ENCODE data around the gene MYH7.

The MYH7 gene

GRCh38 chr14:23409966-23410635, 25.4 kb downstream of the MYH7 start:
- TF ChIP-seq CTCF (IDR thresholded peaks at IDR 0.05; ENCODE audit: insufficient read depth, missing control alignments): no peak
- FAIRE-seq (no peak), DNase-seq (ENCODE audit: insufficient read length, low spot score) (no peak)

DNA sequence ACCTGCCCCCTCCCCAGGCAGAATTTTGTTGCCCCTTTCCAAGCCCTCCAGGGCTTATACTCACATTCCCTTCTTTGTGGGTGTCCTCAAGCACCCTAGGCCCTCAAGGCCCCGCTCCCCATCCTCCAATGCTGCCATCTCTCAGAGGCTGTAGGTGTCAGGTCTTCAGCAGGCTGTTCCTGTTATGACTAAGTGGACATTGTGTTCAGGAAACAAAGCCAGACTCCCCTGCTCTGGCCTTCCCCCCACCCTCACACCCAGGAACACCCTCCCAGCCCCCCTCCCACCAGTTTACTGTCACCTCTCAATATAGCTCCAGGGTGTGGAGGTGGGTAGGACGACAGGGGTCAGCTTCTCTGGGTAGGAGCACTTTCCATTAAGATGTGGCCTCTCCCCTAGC, 26.0 kb downstream of the MYH7 start:
- no peak for TF ChIP-seq CTCF (IDR thresholded peaks at IDR 0.05; ENCODE audit: insufficient read depth, missing control alignments)
- no peak for FAIRE-seq
- DNase-seq (ENCODE audit: insufficient read length, low spot score): no peak

DNA sequence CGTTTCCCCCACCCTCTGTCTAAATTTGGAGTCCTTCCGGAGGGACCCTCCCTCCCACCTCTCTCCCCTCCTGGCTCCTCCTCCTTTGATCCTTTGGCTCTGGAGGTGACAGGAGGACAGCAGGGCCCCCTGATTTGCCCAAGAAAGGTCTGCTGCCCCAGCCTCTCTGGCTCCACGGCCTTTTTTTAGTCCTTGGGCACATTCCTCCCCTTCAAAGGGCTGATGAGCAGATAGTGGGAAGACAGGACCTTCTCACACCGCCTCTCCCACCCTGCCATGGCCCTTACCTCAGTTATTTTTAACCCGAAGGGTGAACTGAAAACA, 27.2 kb downstream of the MYH7 start:
- no peak for FAIRE-seq
- no peak for DNase-seq (ENCODE audit: insufficient read length, low spot score)

DNA sequence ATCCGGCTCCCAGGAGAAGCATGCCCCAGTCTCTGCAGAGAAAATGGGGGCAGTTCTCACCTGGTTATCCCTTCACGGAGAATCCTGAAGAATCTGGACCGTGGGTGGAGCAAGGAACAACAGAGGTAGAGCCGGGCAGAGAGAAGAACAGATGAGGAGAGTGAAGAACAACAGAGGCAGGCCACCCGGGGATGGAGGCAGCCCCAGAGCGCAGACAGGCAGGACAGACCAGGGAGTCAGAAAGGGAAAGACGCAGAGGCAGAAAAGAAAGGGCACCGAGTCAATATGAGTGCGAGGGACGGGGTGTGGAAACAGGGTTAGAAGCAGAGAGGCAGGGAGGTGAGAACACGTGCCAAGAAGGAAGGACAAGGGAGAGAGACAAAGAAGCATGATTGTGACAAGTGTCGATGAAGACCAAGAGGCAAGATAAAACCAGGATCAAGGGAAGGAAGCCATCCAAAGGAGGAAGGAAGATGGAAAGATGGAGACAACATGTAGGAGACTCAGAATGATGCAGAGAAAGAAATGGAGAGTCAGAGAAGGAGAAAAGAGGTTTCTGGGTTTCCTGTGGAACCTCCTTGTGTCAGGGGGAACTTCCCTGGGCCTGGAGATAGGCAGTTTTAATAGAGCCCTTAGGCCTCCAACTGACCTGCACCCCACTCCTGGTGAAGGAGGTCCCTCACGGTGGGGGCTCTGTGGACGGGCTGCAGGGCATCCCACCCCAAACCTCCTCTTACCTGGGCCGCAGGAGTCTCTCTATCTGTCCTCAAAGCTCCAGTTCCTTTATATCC, 27.7 kb downstream of the MYH7 start, which contains the start of gene MYH6:
TSS of gene MYH6 (minus strand) at position 758 of the 791 bp plus-strand sequence. CDS start 1,050 bp downstream, outside the sequence.
- FAIRE-seq: no peak
- no peak for TF ChIP-seq CTCF (IDR thresholded peaks at IDR 0.05; ENCODE audit: insufficient read depth, missing control alignments)
- DNase-seq (ENCODE audit: insufficient read length, low spot score): no peak

More for the DNA sequence above, 27.2 kb downstream of the MYH7 start:
- no peak for TF ChIP-seq CTCF (IDR thresholded peaks at IDR 0.05; ENCODE audit: insufficient read depth, missing control alignments)

DNA sequence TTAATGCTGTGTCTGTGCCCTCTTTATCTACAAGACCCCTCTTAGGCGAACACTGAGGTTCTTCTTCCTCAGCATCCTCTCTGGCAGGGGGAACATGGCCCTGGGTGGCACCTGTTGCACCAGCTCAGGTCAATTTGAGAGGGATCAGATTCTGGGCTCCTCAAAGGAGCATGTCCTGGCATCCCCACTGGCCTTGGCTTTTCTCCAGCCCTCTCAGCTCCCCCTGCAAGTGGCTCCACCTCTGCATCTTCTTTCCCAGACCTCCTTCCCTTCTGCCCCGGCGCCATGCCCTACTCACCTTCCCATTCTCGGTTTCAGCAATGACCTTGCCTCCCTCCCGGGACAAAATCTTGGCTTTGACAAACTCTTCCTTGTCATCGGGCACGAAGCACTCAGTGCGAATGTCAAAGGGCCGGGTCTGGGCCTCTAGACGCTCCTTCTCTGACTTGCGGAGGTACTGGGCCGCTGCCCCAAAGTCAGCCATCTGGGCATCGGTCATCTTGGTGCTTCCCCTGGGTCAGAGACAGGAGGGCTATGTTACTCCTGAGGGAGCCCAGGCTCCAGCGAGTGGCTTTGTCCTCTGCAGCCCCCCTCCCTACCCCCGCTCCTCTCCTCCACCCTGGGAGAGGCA, 28.6 kb downstream of the MYH7 start:
- no peak for FAIRE-seq
- TF ChIP-seq CTCF (IDR thresholded peaks at IDR 0.05; ENCODE audit: insufficient read depth, missing control alignments): no peak
- DNase-seq (ENCODE audit: insufficient read length, low spot score): no peak

DNA sequence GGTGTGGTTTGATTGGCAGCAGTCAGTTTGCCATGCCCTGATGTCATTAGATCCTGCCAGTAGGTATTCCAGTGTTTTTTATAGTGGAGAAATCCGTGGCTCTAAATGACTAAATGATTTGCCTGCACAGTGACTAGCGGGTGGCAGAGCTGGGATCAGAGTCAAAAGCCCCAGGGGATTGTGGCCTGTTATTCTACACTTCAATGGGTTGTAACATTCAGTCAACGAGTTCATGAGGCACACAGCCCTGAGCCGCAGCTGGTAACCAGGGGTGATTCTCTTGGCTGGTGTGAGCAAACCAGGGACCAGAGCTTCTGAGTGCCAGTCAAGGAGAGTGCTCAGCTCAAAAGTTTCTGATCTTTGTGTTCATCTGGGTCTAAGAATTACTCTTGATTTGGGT, 29.2 kb downstream of the MYH7 start:
- DNase-seq (ENCODE audit: insufficient read length, low spot score): no peak
- no peak for FAIRE-seq
- no peak for TF ChIP-seq CTCF (IDR thresholded peaks at IDR 0.05; ENCODE audit: insufficient read depth, missing control alignments)
